ENCODE measurements around the gene SPRN.

DNA sequence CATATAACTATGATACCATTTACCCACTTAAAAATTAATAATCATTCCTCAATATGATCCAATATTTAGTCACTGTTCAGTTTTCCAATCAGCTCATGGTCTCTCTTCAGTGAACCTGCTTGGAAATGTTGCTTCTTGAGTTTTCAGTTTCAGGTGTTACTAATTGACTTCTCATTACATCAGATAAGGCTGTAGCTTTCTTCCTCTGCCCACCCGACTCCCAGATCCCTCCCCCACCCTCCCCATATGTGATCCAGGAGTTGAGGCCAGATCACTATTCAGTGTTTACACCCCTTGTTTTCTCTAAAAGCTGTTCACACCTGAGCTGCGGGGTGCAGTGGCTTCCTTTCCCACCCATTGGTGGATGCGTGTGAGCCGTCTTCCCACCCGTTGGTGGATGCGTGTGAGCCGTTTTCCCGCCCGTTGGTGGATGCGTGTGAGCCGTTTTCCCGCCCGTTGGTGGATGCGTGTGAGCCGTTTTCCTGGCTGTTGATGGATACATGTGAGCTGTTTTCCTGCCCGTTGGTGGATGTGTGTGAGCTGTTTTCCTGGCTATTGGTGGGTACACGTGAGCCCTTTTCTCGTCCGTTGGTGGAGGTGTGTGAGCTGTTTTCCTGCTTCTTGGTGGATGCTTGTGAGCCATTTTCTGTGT, 33.7 kb downstream of the SPRN start:
- no peak for TF ChIP-seq CTCF (IDR thresholded peaks at IDR 0.05)
- TF ChIP-seq POLR2A (IDR thresholded peaks at IDR 0.05) = no peak

Measured in right lobe of liver (tissue), 4 donors.